Measurements from ENCODE around the gene DMD.

DMD gene

GRCh38 chrX:32839781-32840180 lies 371.6 kb downstream of the DMD start:
- no peak for TF ChIP-seq CTCF (IDR thresholded peaks at IDR 0.05; ENCODE audit: low read depth, low read length)
- Histone ChIP-seq H3K4me1 (no peaks in the 10 kb centered on the region), H3K4me3 (ENCODE audit: low read depth, low read length) (no peak overlapping the region), H3K36me3 (no peaks in the 10 kb centered on the region), H3K9me3 (no peaks in the 10 kb centered on the region), H3K27me3 (no peaks in the 10 kb centered on the region)
- DNase-seq = no peak

- DNase-seq = no peak
- H3K9me3 ChIP-seq = no peaks in the 10 kb centered on the region
Observed at GRCh38 chrX:32825009-32825408, 386.3 kb downstream of the DMD start.

GRCh38 chrX:32804034-32804433 lies 407.3 kb downstream of the DMD start:
- Histone ChIP-seq H3K4me1 (no peaks in the 10 kb centered on the region), H3K36me3 (no peaks in the 10 kb centered on the region), H3K4me3 (ENCODE audit: low read depth, low read length) (no peak overlapping the region), H3K27me3 (no peaks in the 10 kb centered on the region), H3K9me3 (no peaks in the 10 kb centered on the region)
- no peak for DNase-seq
- TF ChIP-seq CTCF (IDR thresholded peaks at IDR 0.05; ENCODE audit: low read depth, low read length) = no peak

More at GRCh38 chrX:32825009-32825408, 386.3 kb downstream of the DMD start:
- no peaks in the 10 kb centered on the region for H3K27me3 ChIP-seq
- no peaks in the 10 kb centered on the region for H3K36me3 ChIP-seq
- H3K4me3 ChIP-seq (ENCODE audit: low read depth, low read length) = no peak overlapping the region
- H3K4me1 ChIP-seq = no peaks in the 10 kb centered on the region
- TF ChIP-seq CTCF (IDR thresholded peaks at IDR 0.05; ENCODE audit: low read depth, low read length) = no peak

- TF ChIP-seq CTCF (IDR thresholded peaks at IDR 0.05; ENCODE audit: low read depth, low read length) = no peak
- Histone ChIP-seq H3K4me3 (ENCODE audit: low read depth, low read length) (no peak overlapping the region), H3K9me3 (no peaks in the 10 kb centered on the region), H3K4me1 (no peaks in the 10 kb centered on the region), H3K36me3 (no peaks in the 10 kb centered on the region), H3K27me3 (no peaks in the 10 kb centered on the region)
- no peak for DNase-seq
Observed at GRCh38 chrX:32798990-32799389, 412.4 kb downstream of the DMD start.

- Histone ChIP-seq H3K36me3 (no peaks in the 10 kb centered on the region), H3K9me3 (no peaks in the 10 kb centered on the region), H3K4me1 (no peaks in the 10 kb centered on the region), H3K27me3 (no peaks in the 10 kb centered on the region), H3K4me3 (ENCODE audit: low read depth, low read length) (no peak overlapping the region)
- TF ChIP-seq CTCF (IDR thresholded peaks at IDR 0.05; ENCODE audit: low read depth, low read length) = no peak
- no peak for DNase-seq
Observed at GRCh38 chrX:32788936-32789335, 422.4 kb downstream of the DMD start.

GRCh38 chrX:32780109-32780508 lies 431.2 kb downstream of the DMD start:
- H3K36me3 ChIP-seq = no peaks in the 10 kb centered on the region
- no peak for TF ChIP-seq CTCF (IDR thresholded peaks at IDR 0.05; ENCODE audit: low read depth, low read length)
- no peaks in the 10 kb centered on the region for H3K4me1 ChIP-seq
- no peak for DNase-seq
- H3K4me3 ChIP-seq (ENCODE audit: low read depth, low read length) = no peak overlapping the region
- no peaks in the 10 kb centered on the region for H3K9me3 ChIP-seq
- no peaks in the 10 kb centered on the region for H3K27me3 ChIP-seq

Measured in BE2C (cell line).